Measurements from ENCODE around the gene SREBF2.

DNA sequence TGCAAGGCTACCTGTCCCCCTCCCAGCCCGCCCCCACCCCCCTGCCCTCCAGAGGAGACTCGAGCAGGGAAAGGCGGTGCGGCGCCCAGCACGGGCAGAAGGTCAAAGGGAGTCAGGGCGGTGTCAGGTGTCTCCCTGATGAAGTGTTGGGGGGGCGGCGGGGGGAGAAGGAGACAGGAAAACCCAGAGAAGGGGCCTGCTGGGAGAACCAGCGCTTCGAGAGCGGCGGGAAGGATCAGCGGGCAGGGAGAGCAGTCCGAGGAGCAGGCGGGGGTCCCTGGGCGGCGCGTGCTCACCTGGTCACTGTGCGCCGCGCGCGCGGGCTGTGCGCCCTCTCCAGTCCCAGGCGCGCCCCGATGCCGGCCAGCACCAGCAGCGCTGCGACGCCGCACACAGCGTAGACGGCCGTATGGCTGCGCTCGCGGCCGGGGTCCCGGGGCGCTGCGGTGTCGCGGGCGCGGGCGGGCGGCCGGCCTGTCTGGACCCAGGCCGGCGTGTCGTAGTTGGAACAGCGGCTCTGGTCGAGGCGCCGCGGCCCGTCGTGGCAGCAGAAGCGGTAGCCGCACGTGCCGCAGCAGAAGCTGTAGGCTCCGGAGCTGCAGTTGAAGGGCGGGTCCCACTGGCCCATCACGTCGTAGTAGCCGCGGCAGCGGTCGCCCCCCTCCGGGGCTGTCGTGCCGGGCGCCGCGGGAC lies 81.1 kb downstream of the SREBF2 start:
- TF ChIP-seq, protein P1, sequence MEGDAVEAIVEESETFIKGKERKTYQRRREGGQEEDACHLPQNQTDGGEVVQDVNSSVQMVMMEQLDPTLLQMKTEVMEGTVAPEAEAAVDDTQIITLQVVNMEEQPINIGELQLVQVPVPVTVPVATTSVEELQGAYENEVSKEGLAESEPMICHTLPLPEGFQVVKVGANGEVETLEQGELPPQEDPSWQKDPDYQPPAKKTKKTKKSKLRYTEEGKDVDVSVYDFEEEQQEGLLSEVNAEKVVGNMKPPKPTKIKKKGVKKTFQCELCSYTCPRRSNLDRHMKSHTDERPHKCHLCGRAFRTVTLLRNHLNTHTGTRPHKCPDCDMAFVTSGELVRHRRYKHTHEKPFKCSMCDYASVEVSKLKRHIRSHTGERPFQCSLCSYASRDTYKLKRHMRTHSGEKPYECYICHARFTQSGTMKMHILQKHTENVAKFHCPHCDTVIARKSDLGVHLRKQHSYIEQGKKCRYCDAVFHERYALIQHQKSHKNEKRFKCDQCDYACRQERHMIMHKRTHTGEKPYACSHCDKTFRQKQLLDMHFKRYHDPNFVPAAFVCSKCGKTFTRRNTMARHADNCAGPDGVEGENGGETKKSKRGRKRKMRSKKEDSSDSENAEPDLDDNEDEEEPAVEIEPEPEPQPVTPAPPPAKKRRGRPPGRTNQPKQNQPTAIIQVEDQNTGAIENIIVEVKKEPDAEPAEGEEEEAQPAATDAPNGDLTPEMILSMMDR (IDR thresholded peaks at IDR 0.05) = no peak
- TF ChIP-seq POLR2A (IDR thresholded peaks at IDR 0.05) (no peak), POLR2AphosphoS5 (IDR thresholded peaks at IDR 0.05) (no peak)
